Activated naive CD4-positive, alpha-beta T cell (primary cell): ENCODE data around the gene DEFB129.
"Not testable (repeated sequence)": the region's sequence is repeated elsewhere in the genome, so short reads cannot be mapped to it uniquely, and the experiment has no call there.

ENCODE experiments used
- DNase-seq, 4 experiments: peaks; one replicate each; lab custom pipeline; 2025; lab: John Stamatoyannopoulos, UW

The DEFB129 gene

GRCh38 chr20:253447-253846 lies 26.4 kb downstream of the DEFB129 start:
- not testable (repeated sequence) for DNase-seq

- DNase-seq: no peak
These were observed 30.4 kb downstream of the DEFB129 start, which contains the start of gene DEFB132 for GRCh38 chr20:257419-257818. DEFB132 (plus strand) TSS chr20:257724; CDS start chr20:257779, 55 bp downstream.

- no peak for DNase-seq
These were observed 31.3 kb downstream of the DEFB129 start for GRCh38 chr20:258269-258858.

- DNase-seq: no peak
These were observed 31.9 kb downstream of the DEFB129 start for GRCh38 chr20:258963-259362.

- no peak for DNase-seq
These were observed 32.9 kb downstream of the DEFB129 start for GRCh38 chr20:259981-260380.

- no peak for DNase-seq
These were observed 36.6 kb downstream of the DEFB129 start for GRCh38 chr20:263701-264100.

GRCh38 chr20:266596-267562 lies 39.8 kb downstream of the DEFB129 start:
- DNase-seq: peak; percentile 84 to 89 (median 86)

- no peak for DNase-seq
These were observed 43.5 kb downstream of the DEFB129 start for GRCh38 chr20:270517-270916.

- no peak for DNase-seq
These were observed 44.0 kb downstream of the DEFB129 start for GRCh38 chr20:271069-271468.

- DNase-seq: no peak
These were observed 44.5 kb downstream of the DEFB129 start for GRCh38 chr20:271528-271927.

GRCh38 chr20:272718-273117 lies 45.7 kb downstream of the DEFB129 start:
- DNase-seq: no peak

- no peak for DNase-seq
These were observed 46.8 kb downstream of the DEFB129 start for GRCh38 chr20:273884-274283.

- DNase-seq: no peak
These were observed 48.7 kb downstream of the DEFB129 start for GRCh38 chr20:275791-276190.

GRCh38 chr20:276620-277495 lies 49.8 kb downstream of the DEFB129 start:
- DNase-seq: no peak

GRCh38 chr20:277496-277781 lies 50.4 kb downstream of the DEFB129 start:
- no peak for DNase-seq

- DNase-seq: no peak
These were observed 51.1 kb downstream of the DEFB129 start for GRCh38 chr20:278181-278580.

- no peak for DNase-seq
These were observed 51.8 kb downstream of the DEFB129 start for GRCh38 chr20:278607-279571.
